Endothelial cell of umbilical vein (primary cell): ENCODE results near the gene ARL2BP. TPM values are rescaled to one million over a fixed set of nuclear protein-coding genes. Genes with fewer than 3 reads are reported as not detected.

Experiments
- BruUV-seq: library from RNA; stranded (reverse); fragments of 400-500 nt; replicated peaks from 2 replicates; lab custom pipeline; 2021; lab: Mats Ljungman, UMichigan
- CTCF ChIA-PET: fragments of 300-600, 350-600 bp; sonication (Branson Sonifier 250); formaldehyde crosslinking; loops from one replicate; lab custom pipeline; 2021; ENCODE audit warnings: antibody characterized with exemption, inconsistent platforms; lab: Charles Lee
- POLR2A ChIA-PET: fragments of 300-600, 350-600 bp; sonication (Branson Sonifier 250); formaldehyde crosslinking; loops from one replicate; lab custom pipeline; 2021; ENCODE audit warnings: antibody characterized with exemption, inconsistent platforms; lab: Charles Lee
- DNase-seq: peaks from one replicate; pipeline ENCODE4 v3.0.0-alpha.2; 2011; ENCODE audit warnings: low read depth, low spot score
- FAIRE-seq: peaks from 2 replicates; lab custom pipeline; 2011; peaks lifted over from hg19 to GRCh38; lab: Jason Lieb, UNC
- H2AFZ ChIP-seq: 2 replicates; pipeline ENCODE4 v1.6.0; 2012; ENCODE audit warnings: low read depth, low read length, control low read depth, inconsistent platforms
- H3K27ac ChIP-seq: 2 replicates; pipeline ENCODE4 v1.5.1; 2011; ENCODE audit warnings: low read depth, mild to moderate bottlenecking, control low read depth, low read length, moderate library complexity; ENCODE audit not compliant: insufficient read depth
- H3K27me3 ChIP-seq, 2 experiments: 2 replicates each; pipeline versions ENCODE4 v1.6.0 to v1.6.1; 2011; ENCODE audit warnings: low read length in 2 of 2, mixed read lengths in 1 of 2; ENCODE audit not compliant: control insufficient read depth in 2 of 2, insufficient read depth in 2 of 2
- H3K36me3 ChIP-seq, 2 experiments: 2 replicates in 1 of 2; 3 replicates in 1 of 2; pipeline ENCODE4 v1.5.1; 2011; ENCODE audit warnings: low read length in 2 of 2, mild to moderate bottlenecking in 1 of 2, moderate library complexity in 1 of 2; ENCODE audit not compliant: control insufficient read depth in 2 of 2, insufficient read depth in 2 of 2; ENCODE audit errors: extremely low read depth in 1 of 2
- H3K4me1 ChIP-seq: 3 replicates; pipeline ENCODE4 v1.5.1; 2011; ENCODE audit warnings: mild to moderate bottlenecking, low read length; ENCODE audit not compliant: control insufficient read depth, insufficient read depth; ENCODE audit errors: extremely low read depth
- H3K4me2 ChIP-seq: 2 replicates; pipeline ENCODE4 v1.6.1; 2011; ENCODE audit warnings: low read length, control low read depth, mixed read lengths; ENCODE audit not compliant: insufficient read depth
- H3K4me3 ChIP-seq, 3 experiments: fragments of 200-600 bp in 1 of 3; sonication (generic), shearing (Covaris generic) in 1 of 3; replicated peaks in 1 of 3; 2 replicates each; pipeline ENCODE4 v1.5.1; 2011 to 2016; ENCODE audit warnings: control low read depth in 3 of 3, low read length in 3 of 3, mild to moderate bottlenecking in 2 of 3, inconsistent platforms in 1 of 3, low read depth in 1 of 3, moderate library complexity in 1 of 3; ENCODE audit not compliant: insufficient read depth in 1 of 3
- H3K79me2 ChIP-seq: 2 replicates; pipeline ENCODE4 v1.6.0; 2012; ENCODE audit warnings: low read length, inconsistent platforms; ENCODE audit not compliant: control insufficient read depth, insufficient read depth
- H3K9ac ChIP-seq: replicated peaks from 2 replicates; pipeline ENCODE3; 2011; ENCODE audit warnings: low read length, control low read depth; ENCODE audit not compliant: insufficient read depth; ENCODE audit errors: extremely low read depth
- H3K9me1 ChIP-seq: replicated peaks from 3 replicates; pipeline ENCODE4 v1.6.0; 2011; ENCODE audit warnings: mild to moderate bottlenecking, low read length; ENCODE audit not compliant: control insufficient read depth, insufficient read depth; ENCODE audit errors: extremely low read depth
- H3K9me3 ChIP-seq: replicated peaks from 2 replicates; pipeline ENCODE4 v1.5.1; 2012; ENCODE audit warnings: low read length, inconsistent platforms; ENCODE audit not compliant: control insufficient read depth, insufficient read depth
- H4K20me1 ChIP-seq: replicated peaks from 2 replicates; pipeline ENCODE3; 2011; ENCODE audit warnings: mild to moderate bottlenecking, low read length; ENCODE audit not compliant: control insufficient read depth, insufficient read depth; ENCODE audit errors: extremely low read depth
- CTCF ChIP-seq, 2 donors: IDR thresholded peaks; 1 replicate in 1 of 2; 2 replicates in 1 of 2; pipeline ENCODE4 v1.5.1; 2011; ENCODE audit warnings: low read length in 2 of 2, mild to moderate bottlenecking in 2 of 2, moderate library complexity in 2 of 2, control low read depth in 1 of 2, inconsistent platforms in 1 of 2, low read depth in 1 of 2; ENCODE audit not compliant: insufficient read depth in 1 of 2; ENCODE audit errors: extremely low read depth in 1 of 2
- EZH2 ChIP-seq: IDR thresholded peaks from 2 replicates; pipeline ENCODE4 v1.6.1; 2012; ENCODE audit warnings: borderline replicate concordance, low read depth, mild to moderate bottlenecking, moderate library complexity, low read length, inconsistent platforms; ENCODE audit not compliant: severe bottlenecking
- FOS ChIP-seq: IDR thresholded peaks from 2 replicates; pipeline ENCODE4 v1.6.1; 2011; ENCODE audit warnings: mild to moderate bottlenecking, low read length, moderate library complexity, borderline replicate concordance; ENCODE audit not compliant: insufficient read depth
- GATA2 ChIP-seq: IDR thresholded peaks from 2 replicates; pipeline ENCODE4 v1.7.0; 2011; ENCODE audit warnings: low read depth, mild to moderate bottlenecking, moderate library complexity, mixed read lengths, low read length; ENCODE audit not compliant: insufficient read length, insufficient read depth
- MAX ChIP-seq: IDR thresholded peaks from 2 replicates; pipeline ENCODE4 v1.6.1; 2011; ENCODE audit not compliant: insufficient read depth, insufficient read length
- POLR2A ChIP-seq: IDR thresholded peaks from 2 replicates; pipeline ENCODE4 v1.6.1; 2012; ENCODE audit warnings: low read depth, mild to moderate bottlenecking, control low read depth, low read length
- POLR2AphosphoS5 ChIP-seq: IDR thresholded peaks from 2 replicates; pipeline ENCODE4 v1.6.1; 2012; ENCODE audit warnings: low read depth, mild to moderate bottlenecking, control low read depth, low read length, moderate library complexity; ENCODE audit not compliant: insufficient read depth
- dilution Hi-C: fragments of 300-500 bp; cut with MboI; formaldehyde crosslinking; loops from one replicate; pipeline ENCODE4 v1.15.0; 2019; ENCODE audit warnings: low sequenced_read_pairs; ENCODE audit not compliant: extremely low pct_ligation_motif_present
- intact Hi-C: fragments of 100-400 bp; cut with micrococcal nuclease; formaldehyde crosslinking; loops from one replicate; pipeline ENCODE4 v1.10.0; 2022
- polyA plus RNA-seq, 4 experiments: library from polyadenylated mRNA; depleted of rRNA in 3 of 4; stranded (reverse) in 3 of 4; unstranded in 1 of 4; fragments of >200 nt; gene quantifications; 2 replicates each; pipeline versions ENCODE4 v1.2.1 to v1.2.3, GENCODE V29; 2011 to 2012; ENCODE audit warnings: missing spikeins in 1 of 4
- total RNA-seq: library from RNA; stranded (reverse); gene quantifications from 2 replicates; pipeline ENCODE4 v1.2.3, GENCODE V29; 2021

ARL2BP gene
- total and polyA plus RNA-seq, 2 donors (not counting 3 experiments of a cell fraction or from before 2014, with no cell fraction given): 80.4 to 111 TPM

GRCh38 chr16:57270221-57271062, 25.4 kb downstream of the ARL2BP start:
- Histone ChIP-seq H3K9me3 (no peaks in the 10 kb centered on the region), H4K20me1 (no peaks in the 10 kb centered on the region), H3K27me3 (no peaks in the 10 kb centered on the region), H3K79me2 (no peaks in the 10 kb centered on the region), H3K9ac (no peak overlapping the region), H2AFZ (no peak overlapping the region), H3K27ac (no peak overlapping the region), H3K4me1 (peaks cover 15% of the 10 kb centered on the region), H3K36me3 (no peaks in the 10 kb centered on the region), H3K9me1 (no peaks in the 10 kb centered on the region), H3K4me3 (no peak overlapping the region), H3K4me2 (no peak overlapping the region)
- no TSS peak for BruUV-seq
- dilution Hi-C loops (no loop called here), intact Hi-C loops (no loop called here)
- DNase-seq: no peak
- TF ChIP-seq FOS (no peak), GATA2 (no peak), EZH2 (no peak), POLR2AphosphoS5 (no peak), MAX (no peak), CTCF (IDR thresholded peaks at IDR 0.05; ENCODE audit: extremely low read depth in 1 of 2, insufficient read depth in 1 of 2, low read depth in 1 of 2, low read length in 2 of 2) (no peak), POLR2A (no peak)
- ChIA-PET POLR2A (no interaction called here), CTCF (interaction anchor here (1.1 to 1.3 kb wide), 2 partner anchors 9 to 10 kb away, joined by 3 read pairs; no protein-coding TSS in a partner anchor)
- FAIRE-seq: no peak
